ENCODE data around the gene RYR2. TPM values are rescaled to one million over a fixed set of nuclear protein-coding genes. Genes with fewer than 3 reads are reported as not detected.

RYR2 gene
- total and polyA plus RNA-seq, 2 donors (not counting 1 experiment from before 2014, with no cell fraction given), result not detected

DNA sequence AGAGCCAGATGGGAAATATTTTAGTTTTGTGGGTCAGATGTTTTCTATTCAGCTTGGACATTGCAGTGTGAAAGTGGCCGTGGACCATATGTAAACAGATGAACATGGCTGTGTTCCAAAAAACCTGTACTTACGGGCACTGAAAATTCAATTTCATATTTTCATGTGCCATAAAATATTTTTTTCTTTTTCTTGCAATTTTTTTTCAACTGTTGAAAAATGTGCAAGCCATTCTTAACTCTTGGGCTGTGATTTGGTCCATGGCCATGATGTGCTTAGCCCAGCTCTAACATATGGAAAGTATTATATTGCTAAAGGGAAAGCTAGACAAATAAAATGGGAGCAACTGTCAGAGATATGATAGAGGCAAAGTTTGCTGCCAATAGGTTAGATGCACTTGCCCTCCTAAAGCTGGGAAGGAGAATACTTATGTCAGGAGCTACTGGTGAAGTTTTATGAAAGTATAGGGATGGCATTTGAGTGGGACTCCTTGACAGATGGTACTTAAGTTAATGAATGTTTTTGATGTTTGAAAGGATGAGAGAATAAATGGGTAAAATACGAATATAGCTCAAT lies 240.3 kb downstream of the RYR2 start:
- H2AFZ ChIP-seq (ENCODE audit: insufficient read depth, low read depth, low read length, poor library complexity, severe bottlenecking), result no peak overlapping the region
- no peak overlapping the region for H3K9ac ChIP-seq (ENCODE audit: low read length)
- no peak for ATAC-seq (ENCODE audit: low read depth)
- DNase-seq, result no peak
- no peaks in the 10 kb centered on the region for H3K79me2 ChIP-seq (ENCODE audit: control insufficient read depth, insufficient read depth, low read length)
- Mint-ChIP-seq H3K27ac (no peak overlapping the region), H3K9me3 (ENCODE audit: insufficient read depth) (no peaks in the 10 kb centered on the region), H3K27me3 (no peaks in the 10 kb centered on the region), H3K4me1 (no peaks in the 10 kb centered on the region), H3K4me3 (no peak overlapping the region)
- H3K36me3 ChIP-seq (replicated peaks in 1 of 2; ENCODE audit: control extremely low read depth in 1 of 2, control insufficient read depth in 1 of 2, extremely low read depth in 1 of 2, insufficient read depth in 2 of 2, low read length in 1 of 2), result no peaks in the 10 kb centered on the region
- H4K20me1 ChIP-seq (ENCODE audit: control insufficient read depth, insufficient read depth, low read length, poor library complexity, severe bottlenecking), result no peaks in the 10 kb centered on the region
- no peaks in the 10 kb centered on the region for H3K9me3 ChIP-seq (ENCODE audit: control extremely low read depth in 1 of 3, control insufficient read depth in 2 of 3, insufficient read depth in 1 of 3, low read length in 2 of 3)
- TF ChIP-seq, protein P1, sequence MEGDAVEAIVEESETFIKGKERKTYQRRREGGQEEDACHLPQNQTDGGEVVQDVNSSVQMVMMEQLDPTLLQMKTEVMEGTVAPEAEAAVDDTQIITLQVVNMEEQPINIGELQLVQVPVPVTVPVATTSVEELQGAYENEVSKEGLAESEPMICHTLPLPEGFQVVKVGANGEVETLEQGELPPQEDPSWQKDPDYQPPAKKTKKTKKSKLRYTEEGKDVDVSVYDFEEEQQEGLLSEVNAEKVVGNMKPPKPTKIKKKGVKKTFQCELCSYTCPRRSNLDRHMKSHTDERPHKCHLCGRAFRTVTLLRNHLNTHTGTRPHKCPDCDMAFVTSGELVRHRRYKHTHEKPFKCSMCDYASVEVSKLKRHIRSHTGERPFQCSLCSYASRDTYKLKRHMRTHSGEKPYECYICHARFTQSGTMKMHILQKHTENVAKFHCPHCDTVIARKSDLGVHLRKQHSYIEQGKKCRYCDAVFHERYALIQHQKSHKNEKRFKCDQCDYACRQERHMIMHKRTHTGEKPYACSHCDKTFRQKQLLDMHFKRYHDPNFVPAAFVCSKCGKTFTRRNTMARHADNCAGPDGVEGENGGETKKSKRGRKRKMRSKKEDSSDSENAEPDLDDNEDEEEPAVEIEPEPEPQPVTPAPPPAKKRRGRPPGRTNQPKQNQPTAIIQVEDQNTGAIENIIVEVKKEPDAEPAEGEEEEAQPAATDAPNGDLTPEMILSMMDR (IDR thresholded peaks at IDR 0.05), result no peak
- TF ChIP-seq EZH2 (IDR thresholded peaks at IDR 0.05; ENCODE audit: borderline replicate concordance, insufficient read depth, low read depth, low read length, poor library complexity, severe bottlenecking), result no peak
- 80% methylated on average over 1 of the region's 3 CpGs for WGBS (ENCODE audit: insufficient coverage)
- no peaks in the 10 kb centered on the region for H3K27me3 ChIP-seq (replicated peaks in 1 of 4; ENCODE audit: control extremely low read depth in 1 of 4, control insufficient read depth in 3 of 4, insufficient read depth in 4 of 4, low read length in 3 of 4)
- no peak overlapping the region for H3K27ac ChIP-seq (ENCODE audit: low read length in 2 of 2)
- intact Hi-C loops (cut with micrococcal nuclease), result no loop called here
- ChIA-PET CTCF (no interaction called here), POLR2A (no interaction called here)
- H3K4me2 ChIP-seq (replicated peaks; ENCODE audit: low read depth, low read length, poor library complexity, severe bottlenecking), result no peak overlapping the region
- no peak overlapping the region for H3K4me3 ChIP-seq (ENCODE audit: control extremely low read depth in 1 of 5, extremely low read depth in 1 of 5, insufficient read depth in 1 of 5, low read depth in 2 of 5, low read length in 4 of 5)
- no peaks in the 10 kb centered on the region for H3K4me1 ChIP-seq (ENCODE audit: control insufficient read depth in 2 of 2, insufficient read depth in 2 of 2, low read length in 2 of 2)

DNA sequence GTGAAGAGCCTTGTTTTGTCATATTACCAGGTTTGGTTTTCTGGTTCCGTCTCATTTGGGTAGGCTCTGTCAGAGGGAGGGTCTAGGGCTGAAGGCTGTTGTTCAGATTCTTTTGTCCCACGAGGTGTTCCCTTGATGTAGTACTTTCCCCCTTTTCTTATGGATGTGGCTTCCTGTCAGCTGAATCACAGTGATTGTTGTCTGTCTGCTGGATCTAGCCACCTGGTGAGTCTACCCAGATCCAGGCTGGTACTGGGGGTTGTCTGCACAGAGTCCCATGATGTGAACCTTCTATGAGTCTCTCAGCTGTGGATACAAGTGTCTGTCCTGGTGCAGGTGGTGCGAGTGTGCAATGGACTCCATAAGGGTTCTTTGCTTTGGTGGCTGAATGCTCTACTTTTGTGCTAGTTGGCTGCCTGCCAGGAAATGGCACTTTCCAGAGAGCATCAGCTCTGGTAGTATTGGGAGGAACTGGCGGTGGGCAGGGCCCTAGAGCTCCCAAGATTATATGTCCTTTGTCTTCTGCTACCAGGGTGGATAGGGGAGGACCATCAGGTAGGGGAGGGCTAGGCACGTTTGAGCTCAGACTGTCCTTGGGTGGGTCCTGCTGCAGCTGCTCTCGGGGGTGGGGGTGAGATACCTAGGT lies 246.0 kb downstream of the RYR2 start:
- Histone ChIP-seq H3K4me1 (ENCODE audit: control insufficient read depth in 2 of 2, insufficient read depth in 2 of 2, low read length in 2 of 2) (no peaks in the 10 kb centered on the region), H2AFZ (ENCODE audit: insufficient read depth, low read depth, low read length, poor library complexity, severe bottlenecking) (no peak overlapping the region), H3K9ac (ENCODE audit: low read length) (no peak overlapping the region), H4K20me1 (ENCODE audit: control insufficient read depth, insufficient read depth, low read length, poor library complexity, severe bottlenecking) (no peaks in the 10 kb centered on the region), H3K27me3 (replicated peaks in 1 of 4; ENCODE audit: control extremely low read depth in 1 of 4, control insufficient read depth in 3 of 4, insufficient read depth in 4 of 4, low read length in 3 of 4) (no peaks in the 10 kb centered on the region), H3K4me3 (ENCODE audit: control extremely low read depth in 1 of 5, extremely low read depth in 1 of 5, insufficient read depth in 1 of 5, low read depth in 2 of 5, low read length in 4 of 5) (no peak overlapping the region), H3K4me2 (replicated peaks; ENCODE audit: low read depth, low read length, poor library complexity, severe bottlenecking) (no peak overlapping the region), H3K27ac (ENCODE audit: low read length in 2 of 2) (no peak overlapping the region), H3K36me3 (replicated peaks in 1 of 2; ENCODE audit: control extremely low read depth in 1 of 2, control insufficient read depth in 1 of 2, extremely low read depth in 1 of 2, insufficient read depth in 2 of 2, low read length in 1 of 2) (no peaks in the 10 kb centered on the region), H3K79me2 (ENCODE audit: control insufficient read depth, insufficient read depth, low read length) (no peaks in the 10 kb centered on the region), H3K9me3 (ENCODE audit: control extremely low read depth in 1 of 3, control insufficient read depth in 2 of 3, insufficient read depth in 1 of 3, low read length in 2 of 3) (no peaks in the 10 kb centered on the region)
- ATAC-seq (ENCODE audit: low read depth), result no peak
- H3K9me3 Mint-ChIP-seq (ENCODE audit: insufficient read depth), result no peaks in the 10 kb centered on the region
- 90% methylated on average over 4 of the region's 6 CpGs for WGBS (ENCODE audit: insufficient coverage)
- intact Hi-C loops (cut with micrococcal nuclease), result no loop called here
- no peaks in the 10 kb centered on the region for H3K4me1 Mint-ChIP-seq
- H3K4me3 Mint-ChIP-seq, result no peak overlapping the region
- CTCF ChIA-PET, result no interaction called here
- no peaks in the 10 kb centered on the region for H3K27me3 Mint-ChIP-seq
- DNase-seq, result no peak
- no peak for TF ChIP-seq EZH2 (IDR thresholded peaks at IDR 0.05; ENCODE audit: borderline replicate concordance, insufficient read depth, low read depth, low read length, poor library complexity, severe bottlenecking)
- TF ChIP-seq, protein P1 (IDR thresholded peaks at IDR 0.05), result no peak
- no peak overlapping the region for H3K27ac Mint-ChIP-seq
- POLR2A ChIA-PET, result no interaction called here
